HEK293 (cell line): Measurements from ENCODE around the gene ADAM17.
A peak's percentile ranks its signal among the peaks of the same experiment; 100 is the strongest.

Experiments used
- CTCF ChIA-PET: fragments of 350-600 bp; formaldehyde crosslinking; extraction: SDS; loops from one replicate; lab custom pipeline; 2021; ENCODE audit warnings: antibody characterized with exemption; lab: Yijun Ruan, JAX
- POLR2A ChIA-PET: fragments of 300-600 bp; formaldehyde crosslinking; extraction: SDS; loops from one replicate; lab custom pipeline; 2020; ENCODE audit warnings: antibody characterized with exemption, inconsistent platforms; lab: Yijun Ruan, JAX
- H3K27ac ChIP-seq: fragments of 200-500 bp; sonication (Bioruptor generic); 2 replicates; pipeline ENCODE4 v1.5.1; 2014; ENCODE audit warnings: low read depth, low read length, control low read depth, inconsistent platforms; ENCODE audit errors: extremely low read depth
- H3K36me3 ChIP-seq, 2 experiments: fragments of 200-500 bp in 1 of 2; sonication (Bioruptor generic) in 1 of 2; 1 replicate in 1 of 2; 2 replicates in 1 of 2; pipeline ENCODE4 v1.5.1; 2014 to 2017; ENCODE audit warnings: inconsistent platforms in 2 of 2, low read length in 2 of 2; ENCODE audit not compliant: control insufficient read depth in 2 of 2, insufficient read depth in 1 of 2
- H3K4me1 ChIP-seq: fragments of 200-500 bp; sonication (Bioruptor generic); 2 replicates; pipeline ENCODE4 v1.5.1; 2014; ENCODE audit warnings: mild to moderate bottlenecking, low read length, inconsistent platforms; ENCODE audit not compliant: control insufficient read depth, insufficient read depth
- H3K4me3 ChIP-seq: 2 replicates; pipeline ENCODE4 v1.5.1; 2011; ENCODE audit warnings: low read depth, mild to moderate bottlenecking, control low read depth, low read length, moderate library complexity
- H3K9me3 ChIP-seq: fragments of 200-500 bp; sonication (Bioruptor generic); 2 replicates; pipeline ENCODE4 v1.5.1; 2014; ENCODE audit warnings: low read depth, low read length, inconsistent platforms; ENCODE audit not compliant: control insufficient read depth, insufficient read depth
- BCL11B ChIP-seq: fragments of 450-650 bp; formaldehyde crosslinking; IDR thresholded peaks from 2 replicates; pipeline ENCODE4 v1.5.1; 2016; ENCODE audit warnings: low read depth, missing biosample characterization, missing genetic modification characterization
- GLIS2 ChIP-seq: fragments of 450-650 bp; formaldehyde crosslinking; IDR thresholded peaks from 2 replicates; pipeline ENCODE4 v1.5.1; 2016; ENCODE audit warnings: missing biosample characterization, missing genetic modification characterization
- HOXC10 ChIP-seq: sonication (generic); formaldehyde crosslinking; IDR thresholded peaks from 2 replicates; pipeline ENCODE4 v1.8.1; 2023; ENCODE audit warnings: mild to moderate bottlenecking, missing genetic modification reagents
- MZF1 ChIP-seq: fragments of 450-650 bp; formaldehyde crosslinking; IDR thresholded peaks from 2 replicates; pipeline ENCODE4 v1.5.1; 2017; ENCODE audit warnings: missing biosample characterization, missing genetic modification characterization, borderline replicate concordance
- PRDM1 ChIP-seq: fragments of 450-650 bp; formaldehyde crosslinking; IDR thresholded peaks from 2 replicates; pipeline ENCODE4; 2016; ENCODE audit warnings: missing biosample characterization, missing genetic modification characterization
- SP7 ChIP-seq: fragments of 450-650 bp; formaldehyde crosslinking; IDR thresholded peaks from 2 replicates; pipeline ENCODE4 v1.5.1; 2016; ENCODE audit warnings: missing biosample characterization, missing genetic modification characterization
- ZBTB20 ChIP-seq: fragments of 450-650 bp; formaldehyde crosslinking; IDR thresholded peaks from 2 replicates; pipeline ENCODE4 v1.5.1; 2016; ENCODE audit warnings: missing biosample characterization, missing genetic modification characterization
- ZBTB7A ChIP-seq: fragments of 450-650 bp; formaldehyde crosslinking; IDR thresholded peaks from 2 replicates; pipeline ENCODE4 v1.5.1; 2016; ENCODE audit warnings: low read depth, missing biosample characterization, missing genetic modification characterization
- ZIC2 ChIP-seq: fragments of 450-650 bp; formaldehyde crosslinking; IDR thresholded peaks from 2 replicates; pipeline ENCODE4 v1.5.1; 2016; ENCODE audit warnings: missing biosample characterization, missing genetic modification characterization
- ZNF10 ChIP-seq: fragments of 450-650 bp; formaldehyde crosslinking; IDR thresholded peaks from 2 replicates; pipeline ENCODE4 v1.5.1; 2017; ENCODE audit warnings: missing biosample characterization, missing genetic modification characterization
- ZNF140 ChIP-seq: fragments of 450-650 bp; formaldehyde crosslinking; IDR thresholded peaks from 2 replicates; pipeline ENCODE4 v1.5.1; 2016; ENCODE audit warnings: missing biosample characterization, missing genetic modification characterization
- ZNF16 ChIP-seq: fragments of 450-650 bp; formaldehyde crosslinking; IDR thresholded peaks from 2 replicates; pipeline ENCODE4 v1.5.1; 2016; ENCODE audit warnings: low read depth, missing biosample characterization, missing genetic modification characterization
- ZNF239 ChIP-seq: fragments of 450-650 bp; formaldehyde crosslinking; IDR thresholded peaks from 2 replicates; pipeline ENCODE4 v1.5.1; 2016; ENCODE audit warnings: missing biosample characterization, missing genetic modification characterization
- ZNF26 ChIP-seq: fragments of 450-650 bp; formaldehyde crosslinking; IDR thresholded peaks from 2 replicates; pipeline ENCODE4 v1.5.1; 2016; ENCODE audit warnings: missing biosample characterization, missing genetic modification characterization
- ZNF350 ChIP-seq: fragments of 450-650 bp; formaldehyde crosslinking; IDR thresholded peaks from 2 replicates; pipeline ENCODE4 v1.5.0; 2017; ENCODE audit warnings: missing biosample characterization, mild to moderate bottlenecking, missing genetic modification characterization
- ZNF366 ChIP-seq: fragments of 450-650 bp; formaldehyde crosslinking; conservative IDR thresholded peaks from 2 replicates; pipeline ENCODE4 v1.5.1; 2016; ENCODE audit warnings: missing biosample characterization, missing genetic modification characterization
- ZNF488 ChIP-seq: fragments of 450-650 bp; formaldehyde crosslinking; IDR thresholded peaks from 2 replicates; pipeline ENCODE4 v1.5.1; 2016; ENCODE audit warnings: missing biosample characterization, missing genetic modification characterization
- ZNF645 ChIP-seq: fragments of 450-650 bp; formaldehyde crosslinking; IDR thresholded peaks from 2 replicates; pipeline ENCODE4; 2016; ENCODE audit warnings: missing biosample characterization, missing genetic modification characterization
- ZNF76 ChIP-seq: fragments of 450-650 bp; formaldehyde crosslinking; IDR thresholded peaks from 2 replicates; pipeline ENCODE4; 2016; ENCODE audit warnings: low read depth, missing biosample characterization, missing genetic modification characterization, borderline replicate concordance
- ZSCAN23 ChIP-seq: fragments of 450-650 bp; formaldehyde crosslinking; IDR thresholded peaks from 2 replicates; pipeline ENCODE4 v1.5.1; 2016; ENCODE audit warnings: missing biosample characterization, missing genetic modification characterization
- ZXDB ChIP-seq: fragments of 450-650 bp; formaldehyde crosslinking; IDR thresholded peaks from 2 replicates; pipeline ENCODE4 v1.5.1; 2016; ENCODE audit warnings: missing biosample characterization, missing genetic modification characterization

Gene ADAM17

GRCh38 chr2:9547262-9547991, 8.2 kb downstream of the ADAM17 start:
- H3K4me3 ChIP-seq: no peak overlapping the region
- H3K36me3 ChIP-seq: no peaks in the 10 kb centered on the region; a peak in 1 of 3 replicates
- no peaks in the 10 kb centered on the region for H3K9me3 ChIP-seq
- TF ChIP-seq PRDM1 (0 out of 2 replicates have a peak, but pooled peaks have one; percentile 3), ZNF488 (no peak), ZIC2 (peak; percentile 51)
- TF ChIP-seq, all 188 proteins: peak for 2
- POLR2A ChIA-PET: interaction anchor here (0.7 kb wide), 1 partner anchor 8 kb away, joined by 4 read pairs; the partner anchor contains the start of gene ADAM17
- Histone ChIP-seq H3K27ac (no peak overlapping the region), H3K4me1 (peaks cover 14% of the 10 kb centered on the region)
- CTCF ChIA-PET: interaction anchor here (0.6 to 1.0 kb wide), 2 partner anchors 9 to 62 kb away, joined by 3 to 4 read pairs; partner anchors contain the start of gene ADAM17

GRCh38 chr2:9545502-9545901, 10.1 kb downstream of the ADAM17 start:
- ChIA-PET CTCF (no interaction called here), POLR2A (no interaction called here)
- no peak overlapping the region for H3K27ac ChIP-seq
- H3K4me3 ChIP-seq: no peak overlapping the region
- H3K9me3 ChIP-seq: no peaks in the 10 kb centered on the region
- H3K4me1 ChIP-seq: peaks cover 13% of the 10 kb centered on the region
- peaks cover 0 to 7% of the 10 kb centered on the region in 2 experiments; a peak in 1 of 3 replicates for H3K36me3 ChIP-seq
- TF ChIP-seq ZSCAN23 (tag by site-specific recombination): no peak
- TF ChIP-seq ZNF239: no peak

GRCh38 chr2:9543557-9543956, 12.1 kb downstream of the ADAM17 start:
- CTCF ChIA-PET: no interaction called here
- peaks cover 6% of the 10 kb centered on the region for H3K4me1 ChIP-seq
- H3K27ac ChIP-seq: no peak overlapping the region
- no peaks in the 10 kb centered on the region for H3K9me3 ChIP-seq
- no peak for TF ChIP-seq ZBTB20 (tag by site-specific recombination)
- no peak for TF ChIP-seq GLIS2 (tag by site-specific recombination)
- TF ChIP-seq ZNF140: no peak
- TF ChIP-seq HOXC10 (CRISPR knock-in tag): no peak
- no peak for TF ChIP-seq MZF1 (tag by site-specific recombination)
- no peak for TF ChIP-seq ZNF26 (tag by site-specific recombination)
- TF ChIP-seq ZXDB (tag by site-specific recombination): no peak
- TF ChIP-seq SP7 (tag by site-specific recombination): no peak
- no peak for TF ChIP-seq ZNF76 (tag by site-specific recombination)
- TF ChIP-seq ZBTB7A (tag by site-specific recombination): no peak
- no peak for TF ChIP-seq ZNF10 (tag by site-specific recombination)
- no peak for TF ChIP-seq ZNF645 (tag by site-specific recombination)
- no peak for TF ChIP-seq BCL11B (tag by site-specific recombination)
- TF ChIP-seq ZNF350: no peak
- no peak for TF ChIP-seq ZNF16
- TF ChIP-seq ZNF366 (tag by site-specific recombination): no peak
- no peak overlapping the region for H3K4me3 ChIP-seq
- POLR2A ChIA-PET: interaction anchor here (0.9 to 1.3 kb wide), 2 partner anchors 10 to 12 kb away, joined by 3 read pairs; partner anchors contain the start of gene ADAM17
- H3K36me3 ChIP-seq: peaks cover 0 to 7% of the 10 kb centered on the region in 2 experiments; a peak in 1 of 3 replicates
